Tibial nerve (tissue), 4 donors: ENCODE measurements around the gene PVALB. TPM values are rescaled to one million over a fixed set of nuclear protein-coding genes. Genes with fewer than 3 reads are reported as not detected.

Experiments
- DNase-seq, 2 donors: peaks; one replicate each; pipeline ENCODE4 v3.0.0-alpha.2; 2019; ENCODE audit warnings: low spot score in 2 of 2
- H3K27ac ChIP-seq, 4 donors: fragments of 200-600 bp; sonication (generic) in 3 of 4; one replicate each; pipeline ENCODE4 v1.5.1; 2017 to 2019; ENCODE audit warnings: mild to moderate bottlenecking in 1 of 4
- H3K27me3 ChIP-seq, 2 donors: fragments of 200-600 bp; sonication (generic) in 1 of 2; one replicate each; pipeline versions ENCODE4 v1.5.1 to v1.6.0; 2017 to 2019
- H3K36me3 ChIP-seq, 3 donors: fragments of 200-600 bp; sonication (generic); one replicate each; pipeline ENCODE4 v1.5.1; 2018 to 2019
- H3K4me1 ChIP-seq, 4 donors: fragments of 200-600 bp; sonication (generic) in 3 of 4; one replicate each; pipeline ENCODE4 v1.5.1; 2017 to 2019
- H3K4me3 ChIP-seq, 4 donors: fragments of 200-600 bp; sonication (generic) in 3 of 4; one replicate each; pipeline ENCODE4 v1.5.1; 2017 to 2019; ENCODE audit warnings: mild to moderate bottlenecking in 1 of 4, moderate library complexity in 1 of 4
- H3K9me3 ChIP-seq, 4 donors: fragments of 200-600 bp; sonication (generic) in 3 of 4; one replicate each; pipeline ENCODE4 v1.5.1; 2017 to 2019
- CTCF ChIP-seq, 5 experiments: fragments of 200-600 bp in 3 of 5; fragments of 450-650 bp in 2 of 5; sonication (generic) in 3 of 5; IDR thresholded peaks; one replicate each; pipeline ENCODE4 v1.5.1; 2016 to 2019; ENCODE audit warnings: antibody characterized with exemption in 5 of 5, mild to moderate bottlenecking in 3 of 5, moderate library complexity in 2 of 5
- EP300 ChIP-seq, 2 donors: sonication (generic); formaldehyde crosslinking; IDR thresholded peaks; one replicate each; pipeline ENCODE4 v1.6.1; 2017; ENCODE audit warnings: antibody characterized with exemption in 2 of 2, mild to moderate bottlenecking in 1 of 2
- POLR2A ChIP-seq, 2 donors: fragments of 450-650 bp; IDR thresholded peaks; one replicate each; pipeline ENCODE4 v1.6.1; 2017; ENCODE audit warnings: antibody characterized with exemption in 2 of 2, mild to moderate bottlenecking in 2 of 2, moderate library complexity in 2 of 2
- WGBS, 2 donors: methylation state at CpG; one replicate each; pipeline ENCODE4 v1.1.5; 2018; 5-methylcytosine and 5-hydroxymethylcytosine counted together
- total RNA-seq, 4 donors: library from RNA; depleted of rRNA; stranded (reverse); fragments of >200 nt; gene quantifications; one replicate each; pipeline ENCODE4 v1.1.0, GENCODE V29; 2016

PVALB gene
- total RNA-seq, 4 donors from 2014 or later = not detected

GRCh38 chr22:36753916-36754315 lies 62.9 kb downstream of the PVALB start:
- Histone ChIP-seq H3K4me3 (no peak overlapping the region), H3K27me3 (peaks cover 0 to 31% of the 10 kb centered on the region in 2 donors), H3K36me3 (peaks cover 0 to 3% (median 0%) of the 10 kb centered on the region in 3 donors), H3K27ac (no peak overlapping the region), H3K4me1 (peaks cover 0 to 6% (median 0%) of the 10 kb centered on the region in 4 donors), H3K9me3 (no peaks in the 10 kb centered on the region)
- TF ChIP-seq EP300 (IDR thresholded peaks at IDR 0.05) = no peak
- no peak for TF ChIP-seq POLR2A (IDR thresholded peaks at IDR 0.05)
- no peak for TF ChIP-seq CTCF (IDR thresholded peaks at IDR 0.05)
- DNase-seq = no peak
- WGBS, 2 donors = 74 to 83% methylated on average over 11 to 12 of the region's 12 CpGs

GRCh38 chr22:36753120-36753802 lies 63.6 kb downstream of the PVALB start:
- DNase-seq = no peak
- H3K4me3 ChIP-seq = no peak overlapping the region
- no peak overlapping the region for H3K27ac ChIP-seq
- TF ChIP-seq POLR2A (IDR thresholded peaks at IDR 0.05) (no peak), CTCF (IDR thresholded peaks at IDR 0.05) (no peak), EP300 (IDR thresholded peaks at IDR 0.05) (no peak)
- H3K9me3 ChIP-seq = no peaks in the 10 kb centered on the region
- 65 to 72% methylated on average over 4 of the region's 4 CpGs for WGBS, 2 donors
- peaks cover 0 to 31% of the 10 kb centered on the region in 2 donors for H3K27me3 ChIP-seq
- peaks cover 0 to 6% (median 0%) of the 10 kb centered on the region in 4 donors for H3K4me1 ChIP-seq
- no peaks in the 10 kb centered on the region for H3K36me3 ChIP-seq

Other genes with a start within 250 kb of the PVALB start
- not detected for gene CACNG2, start 113.3 kb downstream of the PVALB start, total RNA-seq
- gene IFT27, start 40.9 kb downstream of the PVALB start, total RNA-seq = 10 to 100 TPM in 3 of 4 donors, 1 to 10 TPM in 1; 7.4 to 21.9 (median 14.3) TPM
- 10 to 100 TPM; 14.2 to 71.4 (median 17.2) TPM for gene NCF4, start 44.0 kb upstream of the PVALB start, total RNA-seq
- gene CSF2RB, start 96.6 kb upstream of the PVALB start, total RNA-seq = 10 to 100 TPM in 2 of 4 donors, 1 to 10 TPM in 2; 5.7 to 14.3 (median 10.8) TPM
- 10 to 100 TPM; 44.1 to 76.4 (median 66.7) TPM for gene TST, start 202.4 kb upstream of the PVALB start, total RNA-seq
- gene MPST, start 202.7 kb upstream of the PVALB start, total RNA-seq = 100 to 1,000 TPM; 193 to 258 (median 199) TPM
- 10 to 100 TPM in 3 of 4 donors, 1 to 10 TPM in 1; 7.4 to 24.7 (median 20.2) TPM for gene KCTD17, start 234.7 kb upstream of the PVALB start, total RNA-seq